Prostate gland (tissue), 2 donors: Measurements from ENCODE around the gene DIS3L2. TPM values are rescaled to one million over a fixed set of nuclear protein-coding genes. Genes with fewer than 3 reads are reported as not detected.

ENCODE experiments used
- DNase-seq: peaks from one replicate; pipeline ENCODE4 v3.0.0-alpha.2; 2019; ENCODE audit warnings: low spot score
- H3K27ac ChIP-seq, 2 donors: fragments of 200-600 bp; sonication (generic); 2 replicates each; pipeline ENCODE4 v1.5.1; 2017 to 2019
- H3K27me3 ChIP-seq: fragments of 200-600 bp; sonication (generic); replicated peaks from 2 replicates; pipeline ENCODE4 v1.5.1; 2019; ENCODE audit not compliant: insufficient read depth
- H3K36me3 ChIP-seq, 2 donors: fragments of 200-600 bp; sonication (generic); 1 replicate in 1 of 2; 2 replicates in 1 of 2; pipeline versions ENCODE4 v1.5.1 to v1.8.1; 2017 to 2019
- H3K4me1 ChIP-seq: fragments of 200-600 bp; sonication (generic); replicated peaks from 2 replicates; pipeline ENCODE4 v1.5.1; 2019
- H3K4me3 ChIP-seq, 2 donors: fragments of 200-600 bp; sonication (generic); 2 replicates each; pipeline ENCODE4 v1.5.1; 2017 to 2019
- H3K9me3 ChIP-seq: fragments of 200-600 bp; sonication (generic); 2 replicates; pipeline ENCODE4 v1.5.1; 2017
- CTCF ChIP-seq, 4 experiments: fragments of 200-600 bp in 2 of 4; fragments of 450-650 bp in 2 of 4; sonication (generic) in 2 of 4; IDR thresholded peaks; 1 replicate in 3 of 4; 2 replicates in 1 of 4; pipeline ENCODE4 v1.5.1; 2016 to 2019; ENCODE audit warnings: antibody characterized with exemption in 4 of 4, mild to moderate bottlenecking in 2 of 4, moderate library complexity in 2 of 4
- POLR2A ChIP-seq: fragments of 450-650 bp; IDR thresholded peaks from one replicate; pipeline ENCODE4 v1.6.1; 2016; ENCODE audit warnings: antibody characterized with exemption, mild to moderate bottlenecking
- POLR2AphosphoS5 ChIP-seq: sonication (generic); formaldehyde crosslinking; IDR thresholded peaks from one replicate; pipeline ENCODE4 v1.6.1; 2017; ENCODE audit warnings: antibody characterized with exemption
- WGBS: methylation state at CpG from one replicate; pipeline ENCODE4 v1.1.5; 2018; 5-methylcytosine and 5-hydroxymethylcytosine counted together
- intact Hi-C: fragments of 100-400 bp; cut with DNase I; formaldehyde crosslinking; loops from one replicate; pipeline ENCODE4 v1.14.2; 2022
- total RNA-seq, 2 donors: library from RNA; depleted of rRNA; stranded (reverse); fragments of >200 nt; gene quantifications; one replicate each; pipeline ENCODE4 v1.1.0, GENCODE V29; 2016

Gene DIS3L2
- total RNA-seq, 2 donors from 2014 or later = 30.1 to 71.3 TPM

- H3K36me3 ChIP-seq = no peaks in the 10 kb centered on the region
- TF ChIP-seq POLR2A (no peak), POLR2AphosphoS5 (no peak), CTCF (IDR thresholded peaks at IDR 0.05) (no peak)
- no peaks in the 10 kb centered on the region for H3K4me1 ChIP-seq
- H3K27me3 ChIP-seq = no peaks in the 10 kb centered on the region
- no peak for DNase-seq
- no peak overlapping the region for H3K27ac ChIP-seq
- intact Hi-C loops = no loop called here
- 100% methylated on average over 1 of the region's 1 CpG for WGBS
- H3K4me3 ChIP-seq = no peak overlapping the region
- no peaks in the 10 kb centered on the region for H3K9me3 ChIP-seq
These were observed 135.7 kb downstream of the DIS3L2 start for GRCh38 chr2:232097260-232097659.

GRCh38 chr2:232097758-232098157 is 136.2 kb downstream of the DIS3L2 start:
- Histone ChIP-seq H3K27ac (no peak overlapping the region), H3K27me3 (no peaks in the 10 kb centered on the region), H3K4me1 (no peaks in the 10 kb centered on the region), H3K9me3 (no peaks in the 10 kb centered on the region), H3K36me3 (no peaks in the 10 kb centered on the region), H3K4me3 (no peak overlapping the region)
- WGBS = 98% methylated on average over 6 of the region's 6 CpGs
- intact Hi-C loops = no loop called here
- TF ChIP-seq POLR2A (no peak), POLR2AphosphoS5 (no peak)
- DNase-seq = no peak

GRCh38 chr2:232102380-232102779 is 140.9 kb downstream of the DIS3L2 start:
- intact Hi-C loops = no loop called here
- Histone ChIP-seq H3K4me1 (no peaks in the 10 kb centered on the region), H3K4me3 (no peak overlapping the region), H3K9me3 (no peaks in the 10 kb centered on the region), H3K36me3 (no peaks in the 10 kb centered on the region), H3K27me3 (no peaks in the 10 kb centered on the region), H3K27ac (no peak overlapping the region)
- TF ChIP-seq POLR2A (no peak), POLR2AphosphoS5 (no peak), CTCF (IDR thresholded peaks at IDR 0.05) (no peak)
- WGBS = 90% methylated on average over 4 of the region's 4 CpGs
- no peak for DNase-seq

- intact Hi-C loops = no loop called here
- WGBS = 89% methylated on average over 2 of the region's 2 CpGs
- no peak for TF ChIP-seq POLR2A
- no peak for TF ChIP-seq CTCF (IDR thresholded peaks at IDR 0.05)
- no peak for TF ChIP-seq POLR2AphosphoS5
- no peak for DNase-seq
- Histone ChIP-seq H3K27ac (no peak overlapping the region), H3K9me3 (no peaks in the 10 kb centered on the region), H3K4me1 (no peaks in the 10 kb centered on the region), H3K36me3 (no peaks in the 10 kb centered on the region), H3K27me3 (no peaks in the 10 kb centered on the region), H3K4me3 (no peak overlapping the region)
These were observed 141.7 kb downstream of the DIS3L2 start for GRCh38 chr2:232103140-232103737.

- no peak for DNase-seq
- H3K4me3 ChIP-seq = no peak overlapping the region
- 77% methylated on average over 2 of the region's 2 CpGs for WGBS
- H3K9me3 ChIP-seq = no peaks in the 10 kb centered on the region
- intact Hi-C loops = no loop called here
- no peaks in the 10 kb centered on the region for H3K27me3 ChIP-seq
- H3K27ac ChIP-seq = no peak overlapping the region
- no peaks in the 10 kb centered on the region for H3K4me1 ChIP-seq
- H3K36me3 ChIP-seq = no peaks in the 10 kb centered on the region
- TF ChIP-seq CTCF (IDR thresholded peaks at IDR 0.05) = no peak
- TF ChIP-seq POLR2A = no peak
- TF ChIP-seq POLR2AphosphoS5 = no peak
These were observed 142.6 kb downstream of the DIS3L2 start for GRCh38 chr2:232104076-232104646.
